ENCODE measurements around the gene ELP2.

DNA sequence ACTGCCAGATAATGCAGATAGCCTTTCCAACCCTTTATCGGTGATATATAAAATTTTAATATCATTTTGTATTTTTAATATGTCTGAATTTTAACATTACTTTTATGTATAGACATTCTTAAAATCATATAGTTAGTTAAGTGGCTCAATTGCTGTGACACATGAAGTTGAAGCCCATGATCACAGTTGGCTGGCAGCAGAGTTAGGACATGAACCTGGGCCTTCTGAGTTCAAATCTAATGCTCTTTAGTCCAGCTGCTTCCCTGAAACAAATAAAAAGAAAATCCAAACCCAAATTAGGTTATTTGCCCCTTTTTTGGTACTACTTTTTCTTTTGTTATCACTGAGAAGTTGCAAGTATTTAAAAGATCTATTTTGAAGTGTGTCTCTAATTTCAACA lies 5.6 kb downstream of the ELP2 start:
- TF ChIP-seq ELF1 (IDR thresholded peaks at IDR 0.05) (no peak), NRF1 (IDR thresholded peaks at IDR 0.05; ENCODE audit: low read depth, low read length) (no peak)
